Measurements from ENCODE around the gene F11R. TPM values are rescaled to one million over a fixed set of nuclear protein-coding genes. Genes with fewer than 3 reads are reported as not detected.
"Not testable (repeated sequence)": the region's sequence is repeated elsewhere in the genome, so short reads cannot be mapped to it uniquely, and the experiment has no call there.

The F11R gene
- total and polyA plus RNA-seq, 2 experiments from 2014 or later = 0.53 to 0.76 TPM

- Histone ChIP-seq H3K4me1 (ENCODE audit: insufficient read depth) (0 out of 2 replicates have a peak, but pooled peaks cover 4% of the 10 kb centered on the region), H2AFZ (no peak overlapping the region), H3K9me3 (ENCODE audit: low read depth) (no peaks in the 10 kb centered on the region), H3K79me2 (ENCODE audit: insufficient read depth) (no peaks in the 10 kb centered on the region), H3K9me2 (ENCODE audit: insufficient read depth) (no peaks in the 10 kb centered on the region), H3K36me3 (ENCODE audit: low read depth) (no peaks in the 10 kb centered on the region), H3F3A (ENCODE audit: insufficient read depth) (peaks cover 5% of the 10 kb centered on the region; the same call in 1 of the 2 replicates), H3K9ac (no peak overlapping the region), H3K27me3 (replicated peaks; ENCODE audit: insufficient read depth) (no peaks in the 10 kb centered on the region), H3K4me3 (no peak overlapping the region), H3K27ac (no peak overlapping the region), H4K20me1 (ENCODE audit: insufficient read depth) (no peaks in the 10 kb centered on the region), H3K4me2 (ENCODE audit: unreplicated experiment) (no peak overlapping the region)
- WGBS, 2 experiments (ENCODE audit: low coverage in 1 of 2, low lambda C conversion rate in 2 of 2, missing lambda C conversion rate in 2 of 2) = 76 to 95% methylated on average over 1 of the region's 1 CpG
- in situ Hi-C loops (cut with MboI) = no loop called here
- TF ChIP-seq EZH2 (IDR thresholded peaks at IDR 0.05; ENCODE audit: insufficient read depth, poor library complexity, severe bottlenecking) = no peak
- TF ChIP-seq EZH2phosphoT487 (IDR thresholded peaks at IDR 0.05; ENCODE audit: insufficient read depth, low read depth) = no peak
- no peak for DNase-seq
Measured at GRCh38 chr1:161032409-161032808, 11.5 kb upstream of the F11R start.

GRCh38 chr1:161031874-161032273 lies 10.9 kb upstream of the F11R start:
- Histone ChIP-seq H3K36me3 (ENCODE audit: low read depth) (no peaks in the 10 kb centered on the region), H3K79me2 (ENCODE audit: insufficient read depth) (no peaks in the 10 kb centered on the region), H3K4me2 (ENCODE audit: unreplicated experiment) (no peak overlapping the region), H3K27me3 (replicated peaks; ENCODE audit: insufficient read depth) (no peaks in the 10 kb centered on the region), H3K27ac (no peak overlapping the region), H3K4me1 (ENCODE audit: insufficient read depth) (0 out of 2 replicates have a peak, but pooled peaks cover 4% of the 10 kb centered on the region), H3F3A (ENCODE audit: insufficient read depth) (peaks cover 5% of the 10 kb centered on the region; the same call in 1 of the 2 replicates), H4K20me1 (ENCODE audit: insufficient read depth) (no peaks in the 10 kb centered on the region), H3K4me3 (no peak overlapping the region), H3K9ac (no peak overlapping the region), H3K9me2 (ENCODE audit: insufficient read depth) (no peaks in the 10 kb centered on the region), H2AFZ (no peak overlapping the region), H3K9me3 (ENCODE audit: low read depth) (no peaks in the 10 kb centered on the region)
- TF ChIP-seq EZH2phosphoT487 (IDR thresholded peaks at IDR 0.05; ENCODE audit: insufficient read depth, low read depth) (no peak), EZH2 (IDR thresholded peaks at IDR 0.05; ENCODE audit: insufficient read depth, poor library complexity, severe bottlenecking) (no peak)
- WGBS, 2 experiments (ENCODE audit: low coverage in 1 of 2, low lambda C conversion rate in 2 of 2, missing lambda C conversion rate in 2 of 2) = 46 to 89% methylated on average over 1 to 2 of the region's 2 CpGs
- DNase-seq = no peak
- in situ Hi-C loops (cut with MboI) = no loop called here

DNA sequence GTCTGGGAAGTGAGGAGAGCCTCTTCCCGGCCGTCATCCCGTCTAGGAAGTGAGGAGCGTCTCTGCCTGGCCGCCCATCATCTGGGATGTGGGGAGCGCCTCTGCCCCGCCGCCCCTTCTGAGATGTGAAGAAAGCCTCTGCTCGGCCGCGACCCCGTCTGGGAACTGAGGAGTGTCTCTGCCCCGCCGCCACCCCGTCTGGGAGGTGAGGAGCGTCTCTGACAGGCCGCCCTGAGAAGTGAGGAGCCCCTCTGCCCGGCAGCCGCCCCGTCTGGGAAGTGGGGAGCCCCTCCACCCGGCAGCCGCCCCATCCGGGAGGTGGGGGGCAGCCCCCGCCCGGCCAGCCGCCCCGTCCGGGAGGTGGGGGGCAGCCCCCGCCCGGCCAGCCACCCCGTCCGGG lies 8.5 kb upstream of the F11R start:
- H3K27ac ChIP-seq; H3K9me2 ChIP-seq (ENCODE audit: insufficient read depth); H3F3A ChIP-seq (ENCODE audit: insufficient read depth); DNase-seq; H3K36me3 ChIP-seq (ENCODE audit: low read depth); in situ Hi-C loops (cut with MboI); H3K9me3 ChIP-seq (ENCODE audit: low read depth); H3K4me3 ChIP-seq; H3K4me2 ChIP-seq (ENCODE audit: unreplicated experiment); H3K4me1 ChIP-seq (ENCODE audit: insufficient read depth); H2AFZ ChIP-seq; H3K9ac ChIP-seq; H3K79me2 ChIP-seq (ENCODE audit: insufficient read depth); H3K27me3 ChIP-seq (replicated peaks; ENCODE audit: insufficient read depth); H4K20me1 ChIP-seq (ENCODE audit: insufficient read depth): not testable (repeated sequence)
- WGBS, 2 experiments (ENCODE audit: low coverage in 1 of 2, low lambda C conversion rate in 2 of 2, missing lambda C conversion rate in 2 of 2) = 92 to 97% methylated on average over 13 to 32 of the region's 32 CpGs

GRCh38 chr1:161026954-161027353 lies 6.0 kb upstream of the F11R start:
- DNase-seq = peak; percentile 5
- H2AFZ ChIP-seq; H3K79me2 ChIP-seq (ENCODE audit: insufficient read depth); H3K9ac ChIP-seq; H3K4me3 ChIP-seq; H3K4me1 ChIP-seq (ENCODE audit: insufficient read depth); in situ Hi-C loops (cut with MboI); H3K4me2 ChIP-seq (ENCODE audit: unreplicated experiment); H3K36me3 ChIP-seq (ENCODE audit: low read depth); H3K9me2 ChIP-seq (ENCODE audit: insufficient read depth); H3K27me3 ChIP-seq (replicated peaks; ENCODE audit: insufficient read depth); H3K27ac ChIP-seq; H4K20me1 ChIP-seq (ENCODE audit: insufficient read depth); H3K9me3 ChIP-seq (ENCODE audit: low read depth); H3F3A ChIP-seq (ENCODE audit: insufficient read depth): not testable (repeated sequence)
- 6 to 14% methylated on average over 1 of the region's 1 CpG for WGBS, 2 experiments (ENCODE audit: low coverage in 1 of 2, low lambda C conversion rate in 2 of 2, missing lambda C conversion rate in 2 of 2)

- in situ Hi-C loops (cut with MboI); H3K9ac ChIP-seq; H4K20me1 ChIP-seq (ENCODE audit: insufficient read depth); H3K79me2 ChIP-seq (ENCODE audit: insufficient read depth); H3K4me2 ChIP-seq (ENCODE audit: unreplicated experiment); H3K9me2 ChIP-seq (ENCODE audit: insufficient read depth); H3K4me3 ChIP-seq; H2AFZ ChIP-seq; H3K4me1 ChIP-seq (ENCODE audit: insufficient read depth); H3K36me3 ChIP-seq (ENCODE audit: low read depth); DNase-seq; H3K27ac ChIP-seq; H3K9me3 ChIP-seq (ENCODE audit: low read depth); H3F3A ChIP-seq (ENCODE audit: insufficient read depth): not testable (repeated sequence)
- 66 to 76% methylated on average over 10 to 12 of the region's 12 CpGs for WGBS, 2 experiments (ENCODE audit: low coverage in 1 of 2, low lambda C conversion rate in 2 of 2, missing lambda C conversion rate in 2 of 2)
- peaks cover 16% of the 10 kb centered on the region for H3K27me3 ChIP-seq (replicated peaks; ENCODE audit: insufficient read depth)
Measured at GRCh38 chr1:161022432-161022831, 1.5 kb upstream of the F11R start.
